Hematopoietic multipotent progenitor cell (in vitro differentiated cells): ENCODE data around the gene PLA2G2E. TPM values are rescaled to one million over a fixed set of nuclear protein-coding genes. Genes with fewer than 3 reads are reported as not detected.

Experiments used
- DNase-seq, 3 donors: peaks; one replicate each; pipeline ENCODE4 v3.0.0-alpha.2; 2011 to 2015; ENCODE audit warnings: low read depth in 2 of 3, low spot score in 2 of 3
- total RNA-seq: library from RNA; depleted of rRNA; stranded (reverse); fragments of >200 nt; gene quantifications from one replicate; pipeline ENCODE4 v1.2.3, GENCODE V29; 2012

PLA2G2E gene, protein sequence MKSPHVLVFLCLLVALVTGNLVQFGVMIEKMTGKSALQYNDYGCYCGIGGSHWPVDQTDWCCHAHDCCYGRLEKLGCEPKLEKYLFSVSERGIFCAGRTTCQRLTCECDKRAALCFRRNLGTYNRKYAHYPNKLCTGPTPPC
- not detected for total RNA-seq

DNA sequence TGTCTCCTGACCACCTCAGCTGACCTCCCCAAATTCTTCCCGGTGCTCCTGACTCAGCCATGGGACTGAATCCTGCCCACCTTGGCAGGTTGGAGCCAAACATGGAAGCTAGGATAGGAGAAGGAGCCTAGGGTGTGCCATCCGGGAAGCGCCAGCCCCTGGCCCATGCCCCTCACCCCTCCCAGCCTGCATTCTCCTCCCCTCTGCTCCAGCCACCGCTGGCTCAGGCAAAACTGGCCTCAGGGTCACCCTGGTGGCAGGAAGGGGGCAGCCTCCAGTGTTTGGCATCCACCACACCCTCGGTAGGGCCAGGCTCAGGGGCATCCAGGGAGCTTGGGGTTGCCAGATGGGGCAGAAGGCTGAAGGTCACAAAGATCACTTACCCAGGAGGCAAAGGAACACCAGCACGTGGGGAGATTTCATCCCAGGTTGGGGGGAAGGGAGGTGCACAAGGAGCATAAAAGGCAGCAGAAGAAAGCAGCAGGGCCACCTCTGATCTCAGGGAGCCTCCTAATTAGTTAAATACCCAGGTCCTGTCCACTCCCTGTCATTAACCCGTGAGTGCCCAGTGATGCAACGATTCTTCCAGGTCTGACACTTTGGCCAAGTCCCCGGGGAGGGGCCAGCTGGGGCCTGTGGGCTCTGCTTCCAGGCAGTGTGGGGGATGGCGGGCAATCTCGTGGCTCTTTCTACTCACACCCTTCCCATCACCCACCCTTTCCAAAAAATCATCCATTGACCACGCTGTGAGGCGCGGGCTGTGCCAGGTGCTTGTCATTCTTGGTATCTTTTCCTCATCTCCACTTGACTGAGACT lies at the start of gene PLA2G2E:
PLA2G2E (minus strand) TSS at position 481 of the 816 bp plus-strand sequence; CDS start at position 423, 58 bp downstream.
- no peak for DNase-seq

- DNase-seq = no peak
These were observed 48.2 kb upstream of the PLA2G2E start for GRCh38 chr1:19971664-19972063.

DNA sequence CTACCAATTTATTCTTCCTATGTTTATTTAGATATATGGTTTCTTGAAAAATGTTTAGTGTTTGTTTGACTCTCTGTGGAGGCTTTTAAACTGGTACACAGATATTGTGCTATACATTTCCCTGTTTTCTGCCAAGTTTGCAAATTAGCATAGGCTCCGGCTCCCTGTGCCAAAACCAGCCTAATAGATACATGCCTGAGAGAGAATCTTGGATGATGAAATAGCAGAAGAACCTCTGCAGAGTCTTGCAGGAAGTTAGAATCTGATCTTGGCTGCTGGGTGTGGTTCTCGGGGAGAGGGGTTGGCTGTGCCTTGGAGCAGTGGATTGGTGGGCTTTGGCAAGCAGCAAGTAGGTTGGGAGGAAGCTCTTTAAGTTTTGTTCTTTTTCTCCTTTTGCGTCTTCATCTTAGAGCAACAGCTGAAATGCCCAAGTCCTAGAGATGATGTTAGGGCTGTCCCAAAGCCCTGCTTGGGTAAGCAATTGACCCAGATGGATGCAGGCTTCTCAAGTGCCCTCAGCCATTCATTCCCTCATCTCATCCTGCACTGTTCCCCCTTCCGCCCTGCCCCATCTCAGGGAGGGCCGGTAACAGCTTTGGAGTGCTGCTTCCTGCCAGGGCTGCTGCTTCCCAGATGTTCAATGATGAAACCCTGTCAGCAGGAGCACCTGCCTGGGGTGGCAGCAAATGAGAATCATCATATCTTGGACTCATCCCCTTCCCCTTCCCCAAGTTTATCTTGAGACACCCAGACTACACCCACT lies 46.7 kb upstream of the PLA2G2E start:
- DNase-seq = no peak

GRCh38 chr1:19967808-19968207 lies 44.4 kb upstream of the PLA2G2E start:
- DNase-seq = no peak

- DNase-seq = no peak
These were observed 41.1 kb upstream of the PLA2G2E start for GRCh38 chr1:19964542-19964941.

DNA sequence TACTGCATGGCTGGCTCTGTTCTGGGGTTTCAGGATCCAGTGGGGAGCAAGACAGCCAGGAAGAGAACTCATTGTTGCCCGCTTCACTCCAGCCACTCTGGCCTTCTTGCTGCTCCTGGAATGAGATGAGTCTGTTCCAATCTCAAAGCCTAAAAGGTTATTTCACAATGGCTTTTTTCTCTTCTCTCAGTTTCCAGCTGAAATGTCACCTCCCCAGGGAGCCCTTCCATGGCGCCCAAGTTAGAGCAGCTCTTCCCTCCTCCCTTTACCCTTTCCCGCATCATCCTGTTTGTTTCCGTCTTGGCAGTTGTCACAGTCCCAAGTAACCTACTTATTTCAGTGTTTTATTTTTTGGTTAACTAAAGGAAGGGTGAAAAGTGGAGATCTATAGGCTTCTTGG lies 40.2 kb upstream of the PLA2G2E start:
- no peak for DNase-seq

DNA sequence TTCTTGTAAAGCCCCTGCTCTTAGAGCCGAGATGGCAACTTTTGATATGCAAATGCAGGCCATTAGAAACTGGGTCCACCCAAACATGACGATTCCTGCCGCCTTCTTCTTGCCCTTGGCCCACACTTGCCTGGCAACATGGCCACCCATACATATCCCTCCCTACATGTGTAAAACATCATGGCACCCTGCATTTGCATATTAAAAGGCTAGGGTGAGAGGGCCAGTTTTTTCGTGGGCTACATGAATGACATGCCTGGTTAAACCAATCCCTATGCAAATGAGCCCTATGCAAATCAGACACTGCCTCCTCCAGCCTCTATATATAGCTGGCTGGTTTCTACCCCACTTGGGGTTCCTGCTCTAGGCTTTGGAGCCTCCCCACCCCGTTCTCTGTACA lies 37.2 kb upstream of the PLA2G2E start:
- no peak for DNase-seq

DNA sequence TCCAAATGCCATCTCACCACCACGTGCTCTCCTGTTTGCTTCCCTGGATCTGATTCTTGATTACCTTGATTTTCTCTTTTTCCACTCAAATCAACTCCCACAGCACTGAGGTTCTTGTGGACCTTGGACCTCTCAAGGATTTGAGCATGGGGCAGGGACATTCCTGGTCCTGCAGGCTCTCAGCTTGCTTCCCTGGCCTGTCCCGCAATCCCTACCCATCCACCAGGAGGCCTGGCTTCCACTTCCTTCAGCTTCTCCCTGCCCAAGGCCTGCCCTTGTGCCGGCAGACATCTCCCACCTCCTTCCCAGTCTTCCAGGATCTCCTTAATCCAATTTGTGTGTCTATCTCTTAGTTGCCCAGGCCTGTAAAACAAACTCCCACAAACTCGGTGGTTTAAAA lies 34.4 kb upstream of the PLA2G2E start:
- no peak for DNase-seq

DNA sequence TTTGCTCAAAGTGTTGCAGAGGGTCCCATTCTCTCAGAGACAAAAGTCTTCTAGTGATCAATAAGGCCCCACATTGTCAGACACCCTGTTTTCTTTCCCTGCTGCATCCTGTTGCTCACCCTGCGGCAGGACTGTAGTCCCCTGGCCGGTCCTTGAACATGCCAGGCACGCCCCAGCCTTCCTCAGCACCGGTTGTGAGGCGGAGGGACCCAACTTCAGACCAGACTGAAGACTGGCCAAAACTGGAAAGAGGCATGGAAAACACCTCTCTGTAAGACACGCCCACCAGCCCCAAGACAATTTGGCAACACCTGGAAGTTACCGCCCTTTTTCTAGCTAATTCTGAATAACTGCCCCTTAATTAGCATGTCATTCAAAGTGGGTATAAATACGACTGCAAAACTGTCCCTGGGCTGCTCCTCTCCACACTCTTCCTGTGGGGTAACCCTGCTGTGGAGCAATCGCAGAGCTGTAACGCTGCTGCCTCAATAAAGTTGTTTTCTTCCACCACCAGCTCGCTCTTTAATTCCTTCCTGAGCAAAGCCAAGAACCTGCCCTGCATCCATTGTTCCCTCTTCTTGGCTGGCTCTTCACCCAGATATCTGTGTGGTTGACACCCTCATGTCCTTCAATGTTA lies 32.2 kb upstream of the PLA2G2E start:
- no peak for DNase-seq

DNA sequence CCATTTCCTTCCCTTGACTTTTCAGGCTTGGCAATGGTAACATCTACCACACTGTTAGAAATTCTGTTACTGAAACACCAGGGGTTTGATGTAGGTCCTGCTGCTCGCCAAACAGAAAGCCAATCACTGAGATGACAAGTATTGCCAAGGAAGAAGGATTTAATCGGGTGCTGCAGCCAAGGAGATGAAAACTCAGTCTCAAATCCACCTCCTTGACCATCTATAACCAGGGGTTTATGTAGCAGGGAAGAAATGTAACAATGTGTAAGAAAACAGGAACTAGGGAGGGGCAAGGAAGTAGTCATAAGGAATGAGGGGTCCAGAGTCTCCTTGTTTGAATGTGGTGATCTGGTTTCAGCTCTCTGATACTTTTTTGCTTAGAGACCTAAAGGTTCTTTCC lies 30.6 kb upstream of the PLA2G2E start:
- no peak for DNase-seq

DNA sequence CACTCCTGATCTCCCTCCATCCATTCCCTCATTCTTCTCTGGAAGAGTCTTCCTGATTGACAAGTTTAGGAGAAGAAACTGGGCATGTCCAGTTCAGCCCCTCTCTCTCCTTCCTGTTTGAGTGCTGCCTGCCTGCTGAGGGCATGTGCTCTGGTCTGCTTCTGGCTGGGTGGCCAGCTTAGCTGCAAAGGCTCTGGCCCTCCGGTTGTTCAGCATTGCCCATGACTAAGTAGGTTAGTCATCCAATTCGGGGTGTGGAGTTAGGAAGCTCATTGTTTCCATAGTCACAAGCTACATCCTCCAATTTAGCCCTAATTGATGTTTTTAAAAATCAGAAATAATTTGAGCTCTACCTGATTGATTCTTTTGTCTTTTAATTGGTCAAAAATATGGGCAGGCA lies 25.6 kb upstream of the PLA2G2E start:
- no peak for DNase-seq

GRCh38 chr1:19946971-19947370 lies 23.6 kb upstream of the PLA2G2E start:
- DNase-seq = no peak

GRCh38 chr1:19946331-19946751 lies 22.9 kb upstream of the PLA2G2E start:
- no peak for DNase-seq

DNA sequence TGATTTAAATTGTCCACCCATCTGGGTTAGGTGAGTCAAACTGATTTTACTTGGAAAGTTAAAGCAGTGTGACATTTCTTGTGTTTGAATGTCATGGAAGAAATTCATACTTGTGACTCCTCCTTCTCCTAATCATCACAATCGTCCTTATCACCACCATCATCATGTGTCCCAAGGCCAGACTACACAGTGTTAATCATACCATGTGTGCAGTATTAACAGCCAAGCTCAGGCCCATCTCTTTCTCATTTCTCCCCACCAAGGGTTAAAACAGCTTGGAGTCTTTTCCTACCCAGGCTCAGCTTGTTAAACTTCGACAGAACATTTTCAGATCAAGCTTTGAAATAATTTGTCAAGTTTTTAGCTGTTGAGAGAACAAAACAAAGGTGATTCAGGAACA lies 22.5 kb upstream of the PLA2G2E start:
- no peak for DNase-seq

- DNase-seq = no peak
These were observed 19.2 kb upstream of the PLA2G2E start for GRCh38 chr1:19942657-19943056.

- no peak for DNase-seq
These were observed 18.7 kb upstream of the PLA2G2E start for GRCh38 chr1:19942088-19942487.

DNA sequence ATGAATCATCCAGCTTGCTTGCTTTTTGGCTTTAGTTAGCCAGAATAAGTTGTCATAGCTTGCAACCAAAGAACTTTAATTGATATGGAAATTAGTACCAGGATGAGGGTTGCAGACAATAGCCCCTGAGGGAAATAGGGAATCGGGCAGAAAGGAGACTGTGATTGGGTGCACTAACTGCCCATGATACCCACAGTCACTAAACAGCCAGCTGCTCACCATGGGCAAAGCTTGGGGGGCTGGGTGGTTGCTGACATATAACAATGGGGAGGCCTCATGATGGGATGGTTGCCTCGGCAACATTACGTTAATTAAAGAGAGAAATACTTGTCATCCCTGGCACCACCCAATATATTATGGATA lies 17.8 kb upstream of the PLA2G2E start:
- DNase-seq = no peak

GRCh38 chr1:19940486-19941205 lies 17.2 kb upstream of the PLA2G2E start:
- DNase-seq = no peak

GRCh38 chr1:19938472-19938871 lies 15.1 kb upstream of the PLA2G2E start:
- DNase-seq = no peak

DNA sequence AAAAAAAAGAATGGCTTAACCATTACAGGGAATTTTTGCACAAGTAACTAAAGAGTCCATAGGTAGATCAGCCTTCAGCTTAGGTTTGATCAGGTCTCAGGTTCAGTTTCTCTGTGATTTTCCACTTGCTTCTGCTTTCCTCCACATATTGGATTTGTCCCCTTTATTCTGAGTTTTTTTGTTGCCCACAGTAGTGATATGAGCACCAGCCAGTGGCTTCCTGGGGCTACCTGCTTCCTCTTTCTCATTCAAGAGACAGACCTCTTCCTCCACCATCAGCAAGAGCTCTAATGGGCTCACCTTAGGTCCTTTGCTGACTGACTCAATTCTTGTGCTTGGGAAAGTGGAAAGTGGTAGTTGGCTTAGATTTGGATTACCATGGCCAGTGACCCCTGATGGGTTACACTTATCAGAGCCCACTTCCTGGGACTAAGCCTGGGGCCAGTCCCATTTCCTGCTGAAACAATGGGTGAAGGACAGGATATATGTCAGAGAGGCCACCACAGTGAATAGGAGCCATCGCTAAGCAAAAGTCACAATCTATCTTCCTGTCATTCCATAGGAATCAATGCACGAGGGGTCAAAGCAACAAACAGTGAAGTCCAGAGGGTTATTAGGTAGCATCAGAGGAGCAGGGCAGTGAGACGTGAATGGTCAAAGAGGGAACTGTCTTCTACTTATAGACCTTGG lies 12.8 kb upstream of the PLA2G2E start:
- DNase-seq = peak in 1 of 3 donors; percentile 7
